ENCODE results near the gene SNAPC4.

Gene SNAPC4

DNA sequence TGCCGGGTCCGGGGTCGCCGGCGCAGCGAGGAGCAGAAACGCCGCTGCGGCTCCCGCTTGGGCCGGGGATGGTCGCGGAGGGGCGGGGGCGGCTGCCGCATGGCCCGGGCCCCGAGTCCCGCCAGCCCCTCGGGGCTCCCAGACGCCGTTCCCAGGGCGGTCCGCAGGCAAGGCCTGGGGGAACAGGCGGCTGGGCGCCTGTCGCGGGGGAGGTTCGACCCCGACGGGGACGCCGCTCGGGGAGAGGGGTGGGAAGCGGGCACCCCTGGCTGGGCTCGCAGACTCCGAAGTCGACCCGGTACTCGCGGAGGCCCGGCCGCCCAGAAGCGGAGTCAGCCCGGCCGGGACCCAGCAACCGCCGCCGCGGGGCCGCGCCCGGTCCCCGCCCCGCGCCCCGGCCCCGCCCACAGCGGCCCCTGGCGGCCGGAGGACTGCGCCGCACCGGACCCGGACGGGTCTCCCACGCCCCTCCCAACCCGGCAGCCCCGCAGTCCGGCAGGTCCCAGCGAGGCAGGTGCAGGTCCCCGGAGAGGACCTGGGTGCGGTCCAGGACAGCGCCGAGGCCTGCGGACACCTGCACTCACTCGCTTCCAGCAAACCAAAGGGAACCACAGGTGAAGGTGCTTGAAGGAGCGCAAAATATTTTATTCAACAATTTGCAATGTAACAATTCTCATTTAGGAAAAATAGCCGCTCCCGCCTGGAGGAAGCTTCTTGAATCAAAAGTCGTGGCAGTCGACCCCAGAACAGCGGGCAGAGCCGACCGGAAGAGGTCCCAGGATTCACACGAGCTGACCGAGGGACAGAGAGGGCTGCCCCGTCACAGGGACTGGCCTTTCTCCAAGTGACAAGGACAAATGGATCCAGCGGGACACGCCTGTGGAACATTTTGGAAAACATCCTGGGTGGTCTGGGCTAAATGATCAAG is 39.8 kb upstream of the SNAPC4 start, which contains the start of gene INPP5E:
INPP5E (minus strand) TSS at position 365 of the 928 bp plus-strand sequence. CDS start 426 bp downstream, outside the sequence.
- peaks cover 37% of the 10 kb centered on the region for H3K36me3 Mint-ChIP-seq (ENCODE audit: low read depth)
- peaks cover 19% of the 10 kb centered on the region for H3K4me1 Mint-ChIP-seq
- H3K27me3 Mint-ChIP-seq (ENCODE audit: low read depth) = no peaks in the 10 kb centered on the region
- peak within 1 kb of the TSS; percentile 87 to 92 (median 90) for H3K4me3 Mint-ChIP-seq
- H3K9me3 Mint-ChIP-seq = no peaks in the 10 kb centered on the region
- H3K27ac Mint-ChIP-seq = no peak within 1 kb of the TSS
- TF ChIP-seq, protein P1, sequence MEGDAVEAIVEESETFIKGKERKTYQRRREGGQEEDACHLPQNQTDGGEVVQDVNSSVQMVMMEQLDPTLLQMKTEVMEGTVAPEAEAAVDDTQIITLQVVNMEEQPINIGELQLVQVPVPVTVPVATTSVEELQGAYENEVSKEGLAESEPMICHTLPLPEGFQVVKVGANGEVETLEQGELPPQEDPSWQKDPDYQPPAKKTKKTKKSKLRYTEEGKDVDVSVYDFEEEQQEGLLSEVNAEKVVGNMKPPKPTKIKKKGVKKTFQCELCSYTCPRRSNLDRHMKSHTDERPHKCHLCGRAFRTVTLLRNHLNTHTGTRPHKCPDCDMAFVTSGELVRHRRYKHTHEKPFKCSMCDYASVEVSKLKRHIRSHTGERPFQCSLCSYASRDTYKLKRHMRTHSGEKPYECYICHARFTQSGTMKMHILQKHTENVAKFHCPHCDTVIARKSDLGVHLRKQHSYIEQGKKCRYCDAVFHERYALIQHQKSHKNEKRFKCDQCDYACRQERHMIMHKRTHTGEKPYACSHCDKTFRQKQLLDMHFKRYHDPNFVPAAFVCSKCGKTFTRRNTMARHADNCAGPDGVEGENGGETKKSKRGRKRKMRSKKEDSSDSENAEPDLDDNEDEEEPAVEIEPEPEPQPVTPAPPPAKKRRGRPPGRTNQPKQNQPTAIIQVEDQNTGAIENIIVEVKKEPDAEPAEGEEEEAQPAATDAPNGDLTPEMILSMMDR (IDR thresholded peaks at IDR 0.05; ENCODE audit: unreplicated experiment in 3 of 3) = peak; percentile 53 to 56 (median 55)

DNA sequence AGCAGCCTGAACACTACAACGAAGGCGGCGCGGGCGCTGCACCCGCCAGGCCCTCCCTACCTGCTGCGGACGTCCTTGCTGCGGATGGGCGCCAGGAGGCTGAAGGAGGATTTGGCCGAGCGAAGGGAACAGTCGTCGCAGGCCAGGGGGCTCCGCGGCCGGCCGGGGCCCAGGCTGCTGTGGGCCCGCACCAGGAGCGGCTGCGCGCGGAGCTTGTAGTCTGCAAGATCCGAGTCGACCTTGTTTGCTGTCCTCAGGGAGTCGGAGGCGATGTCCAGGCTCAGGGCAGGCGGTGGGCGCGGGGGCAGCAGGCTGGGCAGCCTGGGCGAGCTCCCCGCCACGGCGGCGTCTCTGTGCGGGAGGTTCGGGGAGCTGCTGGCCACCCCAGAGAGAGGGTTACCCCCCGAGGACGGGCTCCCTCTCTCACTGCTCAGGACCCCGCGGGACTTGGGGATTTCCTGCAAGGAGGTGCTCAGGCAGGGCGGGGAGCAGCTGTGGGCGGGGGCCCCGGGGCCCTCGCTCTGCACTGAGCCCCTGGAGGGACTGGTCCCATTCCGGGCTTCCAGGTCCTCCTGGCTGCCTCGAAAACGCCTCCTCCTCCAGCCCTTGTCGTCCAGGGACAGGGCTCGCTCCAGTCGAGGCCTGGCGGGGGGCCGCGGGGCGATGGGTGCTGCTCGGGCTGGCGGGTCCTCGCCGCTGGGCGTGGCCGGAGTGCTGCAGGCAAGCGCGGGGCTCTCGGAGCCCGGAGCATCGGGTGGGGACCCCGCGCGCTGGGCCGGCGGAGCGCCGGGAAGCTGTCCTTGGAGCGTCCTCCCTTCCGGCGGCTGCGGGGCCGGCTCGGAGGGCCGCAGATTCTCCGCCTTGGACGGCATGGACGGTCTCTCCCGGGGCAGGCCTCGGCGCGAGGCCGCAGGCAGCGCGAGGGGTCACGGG is 38.8 kb upstream of the SNAPC4 start:
- peaks cover 19% of the 10 kb centered on the region for H3K4me1 Mint-ChIP-seq
- TF ChIP-seq, protein P1 (IDR thresholded peaks at IDR 0.05; ENCODE audit: unreplicated experiment in 3 of 3) = no peak
- no peaks in the 10 kb centered on the region for H3K27me3 Mint-ChIP-seq (ENCODE audit: low read depth)
- peak overlapping the region; percentile 87 to 92 (median 90) for H3K4me3 Mint-ChIP-seq
- no peak overlapping the region for H3K27ac Mint-ChIP-seq
- H3K9me3 Mint-ChIP-seq = no peaks in the 10 kb centered on the region
- H3K36me3 Mint-ChIP-seq (ENCODE audit: low read depth) = peaks cover 30% of the 10 kb centered on the region

DNA sequence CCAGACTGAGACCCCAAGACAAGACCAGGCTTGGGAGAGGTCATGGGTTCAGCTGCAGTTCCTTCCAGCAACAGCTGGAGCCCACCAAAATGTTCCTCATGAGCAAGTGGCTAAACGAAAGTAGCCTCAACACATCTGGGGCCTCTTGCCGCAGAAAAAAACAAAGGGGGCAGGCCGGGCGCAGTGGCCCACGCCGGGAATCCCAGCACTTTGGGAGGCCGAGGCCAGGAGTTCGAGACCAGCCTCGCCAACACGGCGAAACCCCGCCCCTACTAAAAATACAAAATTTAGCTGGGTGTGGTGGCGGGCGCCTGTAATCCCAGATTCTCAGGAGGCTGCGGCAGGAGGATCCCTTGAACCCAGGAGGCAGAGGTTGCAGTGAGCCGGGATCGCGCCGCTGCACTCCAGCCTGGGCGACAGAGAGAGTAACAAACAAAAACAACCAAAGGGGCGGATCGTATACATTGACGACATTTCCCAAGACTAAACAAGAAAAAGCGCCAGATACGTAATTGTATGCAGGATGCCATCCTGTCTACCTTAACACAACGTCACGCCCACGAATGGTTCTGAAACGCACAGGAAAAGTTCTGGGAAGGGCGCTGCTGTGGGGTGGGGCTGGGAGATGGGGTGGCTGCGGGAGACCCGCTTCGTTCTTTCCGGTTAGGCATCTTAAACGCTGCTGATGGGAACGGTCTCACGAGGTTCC is 38.0 kb upstream of the SNAPC4 start:
- H3K4me1 Mint-ChIP-seq = peaks cover 19% of the 10 kb centered on the region
- H3K4me3 Mint-ChIP-seq = peak overlapping the region; percentile 87 to 92 (median 90)
- H3K36me3 Mint-ChIP-seq (ENCODE audit: low read depth) = peaks cover 25% of the 10 kb centered on the region
- TF ChIP-seq, protein P1 (IDR thresholded peaks at IDR 0.05; ENCODE audit: unreplicated experiment in 3 of 3) = no peak
- H3K27ac Mint-ChIP-seq = no peak overlapping the region
- no peaks in the 10 kb centered on the region for H3K27me3 Mint-ChIP-seq (ENCODE audit: low read depth)
- H3K9me3 Mint-ChIP-seq = no peaks in the 10 kb centered on the region

DNA sequence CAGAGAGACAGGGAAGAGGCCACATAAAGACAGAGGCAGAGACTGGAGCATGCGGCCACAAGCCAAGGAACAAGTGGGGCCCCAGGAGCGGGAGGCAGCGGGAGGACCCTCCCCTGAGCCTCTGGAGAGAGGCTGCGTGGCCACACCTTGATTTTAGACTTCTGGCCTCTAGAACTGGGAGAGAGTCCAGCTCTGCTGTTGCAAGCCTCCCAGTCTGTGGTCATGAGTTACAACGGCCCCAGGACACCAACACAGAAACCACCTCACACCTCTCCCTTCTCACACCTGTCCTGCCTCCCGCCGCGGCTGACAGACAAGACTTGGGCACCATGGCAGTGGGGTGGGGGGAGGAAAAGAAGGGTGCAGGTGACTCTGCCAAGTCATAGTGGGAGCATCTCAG is 37.5 kb upstream of the SNAPC4 start:
- peaks cover 19% of the 10 kb centered on the region for H3K36me3 Mint-ChIP-seq (ENCODE audit: low read depth)
- peaks cover 19% of the 10 kb centered on the region for H3K4me1 Mint-ChIP-seq
- TF ChIP-seq, protein P1 (IDR thresholded peaks at IDR 0.05; ENCODE audit: unreplicated experiment in 3 of 3) = no peak

DNA sequence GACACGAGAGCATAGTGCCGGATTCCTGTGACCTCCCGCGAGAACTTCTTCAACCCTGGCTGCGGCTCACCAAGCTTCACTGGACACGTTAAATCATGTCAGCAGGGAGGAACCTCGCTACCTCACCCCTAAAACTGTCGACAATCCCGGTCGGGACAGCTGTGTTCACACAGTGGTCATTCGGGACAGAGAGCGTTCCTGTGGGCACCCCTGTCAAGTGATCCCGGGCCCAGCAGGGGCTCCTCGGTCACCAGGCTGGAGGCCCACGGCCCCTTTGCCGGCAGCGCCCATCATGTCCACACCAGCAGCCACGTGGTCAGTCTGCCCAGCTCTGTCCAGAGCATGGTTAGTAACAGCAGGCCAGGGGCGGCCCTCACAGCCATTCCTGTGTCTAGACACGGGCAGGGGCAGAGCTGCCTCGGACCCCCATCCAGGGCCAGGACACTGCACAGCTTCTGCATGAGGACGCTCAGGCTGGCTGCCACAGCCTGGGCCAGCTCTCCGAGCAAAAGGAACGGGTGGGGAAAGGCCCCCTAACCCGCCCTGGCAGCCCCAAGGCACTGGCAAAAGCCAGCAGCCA is 36.2 kb upstream of the SNAPC4 start:
- peaks cover 19% of the 10 kb centered on the region for H3K4me1 Mint-ChIP-seq
- TF ChIP-seq, protein P1 (IDR thresholded peaks at IDR 0.05; ENCODE audit: unreplicated experiment in 3 of 3) = no peak
- H3K27me3 Mint-ChIP-seq (ENCODE audit: low read depth) = no peaks in the 10 kb centered on the region
- H3K9me3 Mint-ChIP-seq = no peaks in the 10 kb centered on the region
- H3K36me3 Mint-ChIP-seq (ENCODE audit: low read depth) = peaks cover 11% of the 10 kb centered on the region
- peak overlapping the region; percentile 87 to 92 (median 90) for H3K4me3 Mint-ChIP-seq
- H3K27ac Mint-ChIP-seq = no peak overlapping the region

More for the DNA sequence above, 37.5 kb upstream of the SNAPC4 start:
- Mint-ChIP-seq H3K27me3 (ENCODE audit: low read depth) (no peaks in the 10 kb centered on the region), H3K27ac (no peak overlapping the region), H3K4me3 (peak overlapping the region; percentile 87 to 92 (median 90)), H3K9me3 (no peaks in the 10 kb centered on the region)

All from nephron (organoid).